ENCODE results near the gene SIDT2. TPM values are rescaled to one million over a fixed set of nuclear protein-coding genes. Genes with fewer than 3 reads are reported as not detected.

SIDT2 gene
- total and polyA plus RNA-seq, 2 donors (not counting 3 experiments of a cell fraction or from before 2014, with no cell fraction given): 28.7 to 34.5 TPM

GRCh38 chr11:117220568-117220967 lies 42.0 kb downstream of the SIDT2 start:
- H3K27ac ChIP-seq (ENCODE audit: insufficient read depth, low read depth, low read length): no peak overlapping the region
- H3K4me2 ChIP-seq (ENCODE audit: insufficient read depth, low read length): no peak overlapping the region
- no peaks in the 10 kb centered on the region for H3K9me3 ChIP-seq (replicated peaks; ENCODE audit: control insufficient read depth, insufficient read depth, low read length)
- ChIA-PET POLR2A (no interaction called here), CTCF (interaction anchor here (0.9 to 3.4 kb wide), 4 partner anchors 9 to 42 kb away, joined by 3 to 16 read pairs (median 6); partner anchors contain the start of genes PCSK7, RNF214 and SIDT2)
- dilution Hi-C loops (cut with MboI; ENCODE audit: extremely low pct_ligation_motif_present, low sequenced_read_pairs) (no loop called here), intact Hi-C loops (cut with micrococcal nuclease) (no loop called here)
- peaks cover 11% of the 10 kb centered on the region for H3K4me1 ChIP-seq (ENCODE audit: control insufficient read depth, extremely low read depth, insufficient read depth, low read length)
- no peaks in the 10 kb centered on the region for H4K20me1 ChIP-seq (replicated peaks; ENCODE audit: control insufficient read depth, extremely low read depth, insufficient read depth, low read length)
- no peak overlapping the region for H2AFZ ChIP-seq (ENCODE audit: low read depth, low read length)
- H3K36me3 ChIP-seq (ENCODE audit: control insufficient read depth in 2 of 2, extremely low read depth in 1 of 2, insufficient read depth in 2 of 2, low read length in 2 of 2): peaks cover 0 to 25% of the 10 kb centered on the region in 2 experiments
- H3K9me1 ChIP-seq (replicated peaks; ENCODE audit: control insufficient read depth, extremely low read depth, insufficient read depth, low read length): no peaks in the 10 kb centered on the region
- TF ChIP-seq MYC (IDR thresholded peaks at IDR 0.05; ENCODE audit: low read depth, low read length) (no peak), FOS (IDR thresholded peaks at IDR 0.05; ENCODE audit: borderline replicate concordance, insufficient read depth, low read length) (no peak), JUN (IDR thresholded peaks at IDR 0.05; ENCODE audit: borderline replicate concordance, insufficient read depth, insufficient read length, low read depth) (no peak), POLR2AphosphoS5 (IDR thresholded peaks at IDR 0.05; ENCODE audit: insufficient read depth, low read depth, low read length) (no peak), GATA2 (IDR thresholded peaks at IDR 0.05; ENCODE audit: insufficient read depth, insufficient read length, low read depth, low read length) (no peak), EZH2 (IDR thresholded peaks at IDR 0.05; ENCODE audit: borderline replicate concordance, low read depth, low read length, severe bottlenecking) (no peak), POLR2A (IDR thresholded peaks at IDR 0.05; ENCODE audit: low read depth, low read length) (no peak), MAX (IDR thresholded peaks at IDR 0.05; ENCODE audit: insufficient read depth, insufficient read length) (no peak)
- TF ChIP-seq, protein P1, sequence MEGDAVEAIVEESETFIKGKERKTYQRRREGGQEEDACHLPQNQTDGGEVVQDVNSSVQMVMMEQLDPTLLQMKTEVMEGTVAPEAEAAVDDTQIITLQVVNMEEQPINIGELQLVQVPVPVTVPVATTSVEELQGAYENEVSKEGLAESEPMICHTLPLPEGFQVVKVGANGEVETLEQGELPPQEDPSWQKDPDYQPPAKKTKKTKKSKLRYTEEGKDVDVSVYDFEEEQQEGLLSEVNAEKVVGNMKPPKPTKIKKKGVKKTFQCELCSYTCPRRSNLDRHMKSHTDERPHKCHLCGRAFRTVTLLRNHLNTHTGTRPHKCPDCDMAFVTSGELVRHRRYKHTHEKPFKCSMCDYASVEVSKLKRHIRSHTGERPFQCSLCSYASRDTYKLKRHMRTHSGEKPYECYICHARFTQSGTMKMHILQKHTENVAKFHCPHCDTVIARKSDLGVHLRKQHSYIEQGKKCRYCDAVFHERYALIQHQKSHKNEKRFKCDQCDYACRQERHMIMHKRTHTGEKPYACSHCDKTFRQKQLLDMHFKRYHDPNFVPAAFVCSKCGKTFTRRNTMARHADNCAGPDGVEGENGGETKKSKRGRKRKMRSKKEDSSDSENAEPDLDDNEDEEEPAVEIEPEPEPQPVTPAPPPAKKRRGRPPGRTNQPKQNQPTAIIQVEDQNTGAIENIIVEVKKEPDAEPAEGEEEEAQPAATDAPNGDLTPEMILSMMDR (IDR thresholded peaks at IDR 0.05; ENCODE audit: extremely low read depth in 1 of 2, insufficient read depth in 1 of 2, low read depth in 1 of 2, low read length in 2 of 2): no peak
- no peak overlapping the region for H3K4me3 ChIP-seq (replicated peaks in 1 of 3; ENCODE audit: insufficient read depth in 1 of 3, low read depth in 1 of 3, low read length in 3 of 3)
- no peak for FAIRE-seq
- no peaks in the 10 kb centered on the region for H3K27me3 ChIP-seq (ENCODE audit: control insufficient read depth in 2 of 2, insufficient read depth in 2 of 2, low read length in 2 of 2)
- no peak overlapping the region for H3K9ac ChIP-seq (replicated peaks; ENCODE audit: extremely low read depth, insufficient read depth, low read length)
- no peaks in the 10 kb centered on the region for H3K79me2 ChIP-seq (ENCODE audit: control insufficient read depth, insufficient read depth, low read length)
- DNase-seq (ENCODE audit: low read depth, low spot score): no peak
- no TSS peak for BruUV-seq (replicated peaks)

Data from endothelial cell of umbilical vein (primary cell).